Fibroblast of peridontal ligament (primary cell): ENCODE measurements around the gene FADS2.
A peak's percentile ranks its signal among the peaks of the same experiment; 100 is the strongest.

ENCODE experiments used
- DNase-seq: peaks from one replicate; pipeline ENCODE4 v3.0.0-alpha.2; 2010; ENCODE audit errors: extremely low read depth

The FADS2 gene

GRCh38 chr11:61846362-61847020 lies 18.4 kb downstream of the FADS2 start:
- DNase-seq, result no peak

DNA sequence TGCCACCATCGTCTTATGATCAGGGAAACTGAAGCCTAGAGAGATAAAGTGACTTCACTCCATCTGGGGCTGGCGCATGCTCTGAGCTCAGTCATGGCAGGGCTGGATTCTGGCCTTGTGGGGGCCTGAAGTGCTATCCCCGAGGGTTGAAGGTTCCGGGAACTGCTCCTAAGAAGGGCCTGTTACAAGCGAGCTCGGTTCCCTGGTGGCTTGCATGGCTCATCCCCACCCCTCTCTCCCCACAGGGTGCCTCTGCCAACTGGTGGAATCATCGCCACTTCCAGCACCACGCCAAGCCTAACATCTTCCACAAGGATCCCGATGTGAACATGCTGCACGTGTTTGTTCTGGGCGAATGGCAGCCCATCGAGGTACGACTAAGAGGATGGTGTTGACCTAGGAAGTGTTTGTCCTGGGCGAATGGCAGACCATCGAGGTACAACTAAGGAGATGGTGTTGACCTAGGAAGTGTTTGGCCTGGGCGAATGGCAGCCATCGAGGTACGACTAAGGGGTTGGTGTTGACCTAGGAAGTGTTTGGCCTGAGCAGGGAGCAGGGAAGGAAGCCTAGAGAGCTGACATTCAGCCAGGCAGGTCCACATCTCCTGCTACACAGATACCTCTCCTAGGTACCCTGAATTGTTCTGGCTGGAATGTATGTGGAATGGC lies 19.9 kb downstream of the FADS2 start:
- no peak for DNase-seq

DNA sequence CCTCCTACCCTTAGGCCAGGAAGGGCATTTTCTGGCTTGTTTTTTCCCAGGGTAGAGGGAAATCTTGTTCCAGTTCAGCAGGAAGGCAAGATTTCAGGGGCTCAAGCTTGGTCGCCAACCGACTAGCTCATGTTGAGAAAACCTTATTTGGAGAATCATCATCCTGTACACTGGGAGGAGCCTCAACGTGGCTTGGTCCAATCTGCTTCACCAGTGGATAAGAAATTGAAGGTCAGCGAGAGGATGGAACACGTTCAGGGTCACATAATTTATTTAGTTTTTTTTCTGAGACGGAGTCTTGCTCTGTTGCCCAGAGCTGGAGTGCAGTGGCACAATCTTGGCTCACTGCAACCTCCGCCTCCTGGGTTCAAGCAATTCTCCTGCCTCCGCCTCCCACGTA lies 20.5 kb downstream of the FADS2 start:
- DNase-seq, result no peak

DNA sequence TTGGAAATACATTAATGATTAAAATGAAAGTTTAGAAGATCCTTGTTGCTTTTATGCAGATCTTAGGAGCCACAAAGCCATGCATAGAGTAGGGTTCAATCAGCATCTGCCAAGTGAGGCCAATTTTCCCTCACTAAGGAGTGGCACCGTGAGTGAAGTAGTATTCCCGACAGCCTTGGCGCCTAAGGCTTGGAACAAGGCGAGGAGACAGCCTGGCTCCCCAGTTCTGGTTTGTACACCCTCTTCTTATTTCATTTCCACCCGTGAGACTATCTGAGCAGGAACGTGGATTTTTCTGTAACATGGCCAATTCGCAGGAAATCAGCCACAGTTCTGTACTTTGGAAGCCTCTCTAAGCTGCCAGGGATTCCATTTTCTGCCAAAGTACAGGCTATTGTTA lies 22.6 kb downstream of the FADS2 start:
- DNase-seq, result no peak

- no peak for DNase-seq
Observed at GRCh38 chr11:61851113-61851899, 23.2 kb downstream of the FADS2 start.

- DNase-seq, result no peak
Observed at GRCh38 chr11:61851900-61852295, 23.8 kb downstream of the FADS2 start.

DNA sequence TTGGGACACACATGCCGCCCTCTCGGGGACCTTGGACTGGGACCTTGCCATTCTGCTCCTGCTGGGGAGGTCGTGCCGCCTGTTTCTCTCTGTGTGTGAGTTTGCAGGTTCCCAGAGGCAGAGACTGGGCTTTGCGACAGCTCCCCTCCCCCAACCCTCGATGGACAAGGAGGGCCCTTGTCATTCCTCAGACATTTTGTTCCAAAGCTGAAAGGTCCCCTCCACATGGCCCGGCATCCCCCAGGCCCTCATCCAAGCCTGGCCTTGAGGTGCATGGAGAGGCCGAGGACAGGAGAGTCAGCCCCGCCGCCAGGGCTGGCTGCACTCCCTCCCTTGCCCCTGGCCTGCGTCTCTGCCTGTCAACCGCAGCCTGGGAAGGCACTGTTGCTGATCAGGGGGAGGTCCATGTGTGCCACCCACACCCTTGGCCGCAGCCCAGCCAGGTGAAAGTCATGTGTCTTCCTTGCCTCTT lies 25.6 kb downstream of the FADS2 start:
- no peak for DNase-seq

DNA sequence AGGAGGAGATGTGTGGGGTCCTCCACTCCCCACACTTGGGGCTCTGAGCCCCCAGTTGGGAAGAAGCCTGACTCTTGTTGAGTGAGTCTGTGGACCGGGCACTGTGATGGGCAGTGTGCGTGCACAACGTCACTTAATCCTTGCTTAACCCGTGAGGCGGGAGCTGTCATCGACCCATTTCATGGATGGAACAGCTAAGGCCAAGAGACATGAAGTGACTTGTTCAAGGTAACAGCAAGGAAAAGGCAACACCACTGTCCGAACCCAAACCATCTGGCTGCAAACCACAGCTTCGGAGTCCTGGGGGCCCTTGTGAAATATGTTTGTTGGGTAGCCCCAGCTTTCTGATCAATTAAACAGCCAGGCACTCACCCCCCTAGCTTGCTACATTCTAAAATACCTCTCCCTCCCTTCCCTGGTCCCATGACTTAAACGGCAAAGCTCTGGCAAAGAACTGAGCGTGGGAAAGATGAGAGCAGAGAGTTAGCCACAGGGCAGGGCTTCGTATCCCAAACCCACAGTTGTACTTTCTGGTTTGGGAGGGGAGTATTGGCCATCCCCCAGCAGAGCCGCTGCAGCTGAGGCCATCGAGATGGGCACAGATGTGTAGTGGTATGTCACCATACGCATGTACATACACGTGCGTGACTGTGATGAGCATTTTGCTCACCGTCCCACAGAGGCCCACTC lies 26.3 kb downstream of the FADS2 start:
- peak; percentile 19 for DNase-seq

GRCh38 chr11:61854966-61855714 lies 27.0 kb downstream of the FADS2 start:
- no peak for DNase-seq

DNA sequence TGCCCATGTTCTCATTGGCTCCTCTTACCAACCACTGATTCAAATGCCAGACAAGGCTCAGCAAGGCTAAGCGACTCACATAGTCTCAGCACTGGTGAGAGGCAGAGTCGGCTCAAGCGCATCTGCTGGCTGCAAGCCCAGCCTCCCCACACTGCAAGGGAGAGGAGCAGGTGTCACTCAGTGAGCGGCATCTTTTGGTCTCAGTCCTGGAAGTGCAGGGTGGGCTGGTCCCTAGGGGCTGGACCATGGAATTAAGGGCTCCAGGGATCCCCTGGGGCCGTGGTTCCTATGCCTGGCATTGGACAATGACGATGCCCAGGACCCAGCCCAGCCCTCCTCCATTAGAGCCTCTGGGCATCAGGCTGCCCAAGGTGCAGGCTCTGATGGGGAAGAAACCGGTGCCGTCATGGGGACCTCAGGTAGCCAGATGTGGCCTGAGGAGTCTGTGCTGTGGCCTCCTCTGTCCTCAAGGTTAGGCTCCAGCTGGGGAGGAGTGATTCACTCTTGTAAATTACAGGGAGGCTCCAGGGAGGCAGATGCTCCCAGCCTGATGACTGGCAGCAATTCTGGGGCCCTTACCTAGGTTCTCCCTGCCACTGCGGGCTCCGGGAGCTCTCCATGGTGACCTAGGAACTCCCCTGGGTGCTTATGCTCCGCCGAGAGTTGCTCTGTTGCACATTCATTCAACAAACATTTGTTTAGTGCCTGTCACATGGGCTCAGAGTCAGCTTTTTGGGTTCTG lies 28.0 kb downstream of the FADS2 start:
- no peak for DNase-seq

- DNase-seq, result no peak
Observed at GRCh38 chr11:61860054-61860903, 32.2 kb downstream of the FADS2 start.

GRCh38 chr11:61861634-61862033 lies 33.5 kb downstream of the FADS2 start:
- no peak for DNase-seq

GRCh38 chr11:61862714-61863547 lies 34.8 kb downstream of the FADS2 start:
- DNase-seq, result no peak

DNA sequence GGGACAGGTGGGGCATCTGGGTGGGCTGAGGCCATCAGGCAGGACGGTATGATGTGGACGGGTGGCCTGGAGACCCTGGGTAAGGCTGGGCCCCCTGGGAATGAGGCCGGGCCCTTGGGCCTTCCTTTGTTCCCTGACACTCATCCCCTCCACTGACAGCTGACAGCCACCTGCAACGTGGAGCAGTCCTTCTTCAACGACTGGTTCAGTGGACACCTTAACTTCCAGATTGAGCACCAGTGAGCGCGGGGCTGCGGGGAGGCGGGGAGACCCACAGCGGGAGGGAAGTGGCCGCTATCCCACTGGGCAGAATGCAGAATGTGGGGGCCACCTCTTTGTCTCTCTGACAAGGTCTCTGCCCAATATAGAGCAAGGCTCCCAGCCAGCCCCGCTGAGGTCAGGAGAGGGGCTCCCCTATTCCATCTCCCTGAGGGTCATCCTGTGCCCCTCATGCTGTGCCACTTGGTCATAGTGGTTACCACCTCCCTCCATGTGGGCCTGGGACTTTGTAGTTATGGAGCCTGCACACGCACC lies 35.5 kb downstream of the FADS2 start:
- no peak for DNase-seq

DNA sequence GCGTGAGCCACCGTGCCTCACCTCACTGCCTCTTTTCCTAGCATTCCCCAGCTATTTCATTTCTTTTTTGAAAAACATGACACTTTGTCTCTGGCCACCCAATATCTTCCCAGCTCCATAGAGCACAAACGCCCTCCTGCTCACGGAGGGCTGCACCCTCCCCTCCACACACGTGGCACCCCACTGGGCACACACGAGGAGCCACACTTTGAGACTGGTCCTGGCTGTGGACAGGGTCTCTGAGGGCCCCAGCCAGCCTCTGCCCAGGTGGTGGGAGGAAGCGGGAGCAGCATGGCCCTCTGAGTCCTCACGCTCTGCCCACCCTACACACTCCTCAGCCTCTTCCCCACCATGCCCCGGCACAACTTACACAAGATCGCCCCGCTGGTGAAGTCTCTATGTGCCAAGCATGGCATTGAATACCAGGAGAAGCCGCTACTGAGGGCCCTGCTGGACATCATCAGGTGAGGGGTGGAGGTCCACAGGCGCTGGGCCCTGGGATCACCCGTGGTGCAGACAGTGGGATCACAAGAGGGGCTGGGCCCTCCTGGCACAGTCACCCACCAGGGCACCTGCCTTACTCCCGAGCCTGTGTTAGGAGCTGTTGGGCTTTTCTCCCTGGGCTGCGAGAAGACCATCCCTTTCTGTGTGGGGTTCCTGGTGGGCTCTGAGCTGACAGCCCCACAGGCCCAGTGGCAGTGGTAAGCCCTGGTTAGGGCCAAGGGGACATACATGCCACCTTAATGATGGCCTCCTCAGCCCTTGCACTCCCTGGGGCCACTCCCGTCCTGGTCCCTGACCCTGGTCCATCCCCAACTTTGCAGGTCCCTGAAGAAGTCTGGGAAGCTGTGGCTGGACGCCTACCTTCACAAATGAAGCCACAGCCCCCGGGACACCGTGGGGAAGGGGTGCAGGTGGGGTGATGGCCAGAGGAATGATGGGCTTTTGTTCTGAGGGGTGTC lies 37.0 kb downstream of the FADS2 start:
- no peak for DNase-seq

DNA sequence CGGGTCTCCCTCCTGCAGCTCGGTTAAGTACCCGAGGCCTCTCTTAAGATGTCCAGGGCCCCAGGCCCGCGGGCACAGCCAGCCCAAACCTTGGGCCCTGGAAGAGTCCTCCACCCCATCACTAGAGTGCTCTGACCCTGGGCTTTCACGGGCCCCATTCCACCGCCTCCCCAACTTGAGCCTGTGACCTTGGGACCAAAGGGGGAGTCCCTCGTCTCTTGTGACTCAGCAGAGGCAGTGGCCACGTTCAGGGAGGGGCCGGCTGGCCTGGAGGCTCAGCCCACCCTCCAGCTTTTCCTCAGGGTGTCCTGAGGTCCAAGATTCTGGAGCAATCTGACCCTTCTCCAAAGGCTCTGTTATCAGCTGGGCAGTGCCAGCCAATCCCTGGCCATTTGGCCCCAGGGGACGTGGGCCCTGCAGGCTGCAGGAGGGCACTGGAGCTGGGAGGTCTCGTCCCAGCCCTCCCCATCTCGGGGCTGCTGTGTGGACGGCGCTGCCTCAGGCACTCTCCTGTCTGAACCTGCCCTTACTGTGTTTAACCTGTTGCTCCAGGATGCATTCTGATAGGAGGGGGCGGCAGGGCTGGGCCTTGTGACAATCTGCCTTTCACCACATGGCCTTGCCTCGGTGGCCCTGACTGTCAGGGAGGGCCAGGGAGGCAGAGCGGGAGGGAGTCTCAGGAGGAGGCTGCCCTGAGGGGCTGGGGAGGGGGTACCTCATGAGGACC lies 38.3 kb downstream of the FADS2 start:
- DNase-seq, result no peak

- DNase-seq, result no peak
Observed at GRCh38 chr11:61866958-61867343, 38.9 kb downstream of the FADS2 start.
